SKM-1 (cell line): ENCODE results near the gene NLGN1.

Experiments
- DNase-seq: peaks from one replicate; lab custom pipeline; 2025; ENCODE audit not compliant: unreplicated experiment; lab: John Stamatoyannopoulos, UW

NLGN1 gene

DNA sequence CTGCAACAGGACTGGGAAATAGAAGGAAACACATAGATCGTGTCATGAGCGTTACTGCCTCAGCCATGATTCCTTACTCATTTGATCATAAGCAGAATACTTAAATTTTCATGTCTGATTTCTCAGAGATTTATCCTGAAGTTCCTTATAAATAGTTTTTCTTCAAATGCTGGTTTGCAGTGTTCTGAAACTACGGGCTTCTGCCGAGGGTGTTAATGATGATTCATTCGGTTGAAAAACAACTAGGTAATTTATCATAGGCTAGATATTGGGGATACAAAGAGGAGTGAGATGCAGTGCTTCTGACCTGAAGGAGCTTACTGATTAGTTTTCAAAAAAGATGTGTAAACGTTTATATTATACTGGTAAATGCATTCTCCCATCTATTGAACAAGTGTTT lies 428.9 kb downstream of the NLGN1 start:
- DNase-seq, result no peak

GRCh38 chr3:173826901-173827609 lies 429.5 kb downstream of the NLGN1 start:
- no peak for DNase-seq

DNA sequence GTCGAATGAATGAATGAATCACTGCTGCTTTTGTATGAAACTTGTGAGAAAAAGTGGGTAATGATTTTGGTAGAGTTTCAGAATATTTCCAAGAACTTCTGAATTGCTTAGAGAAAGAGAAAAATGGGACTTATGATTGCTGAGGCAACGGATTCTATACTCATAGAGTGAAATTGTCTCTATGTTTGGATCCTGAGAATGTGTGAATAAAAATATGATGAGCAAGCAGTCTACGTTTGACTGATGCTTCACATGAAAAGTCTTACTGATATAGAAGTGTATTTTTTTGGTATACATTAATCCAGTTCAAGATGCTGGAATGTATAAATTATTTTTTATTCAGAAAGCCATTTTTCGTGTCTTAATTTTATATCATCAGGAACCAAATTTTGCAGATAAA lies 441.1 kb downstream of the NLGN1 start:
- no peak for DNase-seq

DNA sequence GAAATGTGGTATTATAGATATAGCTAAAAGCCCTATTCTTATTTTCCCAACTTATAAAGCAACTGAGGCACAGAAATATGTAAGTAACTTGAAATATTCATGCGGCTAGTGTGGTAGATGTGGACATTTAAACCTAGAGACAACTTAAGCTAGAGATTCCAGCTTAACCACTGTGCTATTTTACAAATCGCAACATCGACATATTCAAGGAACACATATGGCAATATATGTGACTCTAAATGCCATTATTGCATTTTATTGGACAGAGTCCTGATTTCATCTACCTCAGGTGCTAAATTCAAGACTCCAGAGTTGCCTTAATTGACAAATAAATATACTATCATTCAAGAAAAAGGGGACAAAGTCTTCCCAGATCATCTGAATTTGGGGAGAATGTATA lies 442.3 kb downstream of the NLGN1 start:
- DNase-seq, result no peak

DNA sequence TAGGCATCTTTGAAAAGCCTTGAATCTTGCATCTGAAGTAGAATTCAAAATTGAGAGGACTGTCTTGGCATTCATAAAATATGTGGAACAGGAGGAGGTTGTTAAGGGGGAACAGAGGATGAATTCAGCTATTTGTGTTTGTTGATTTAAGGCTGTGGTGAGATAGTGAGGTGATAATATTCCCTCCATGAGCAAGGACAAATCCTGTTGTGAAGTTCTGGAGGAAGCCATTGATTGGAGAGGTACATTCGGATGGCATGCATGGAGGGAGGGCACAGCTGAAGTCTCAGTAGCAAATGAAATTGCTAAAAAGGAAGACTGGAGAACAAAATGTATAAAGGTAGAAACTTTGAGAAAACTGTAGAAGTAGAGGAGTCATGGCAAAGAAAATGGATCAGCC lies 443.8 kb downstream of the NLGN1 start:
- no peak for DNase-seq

DNA sequence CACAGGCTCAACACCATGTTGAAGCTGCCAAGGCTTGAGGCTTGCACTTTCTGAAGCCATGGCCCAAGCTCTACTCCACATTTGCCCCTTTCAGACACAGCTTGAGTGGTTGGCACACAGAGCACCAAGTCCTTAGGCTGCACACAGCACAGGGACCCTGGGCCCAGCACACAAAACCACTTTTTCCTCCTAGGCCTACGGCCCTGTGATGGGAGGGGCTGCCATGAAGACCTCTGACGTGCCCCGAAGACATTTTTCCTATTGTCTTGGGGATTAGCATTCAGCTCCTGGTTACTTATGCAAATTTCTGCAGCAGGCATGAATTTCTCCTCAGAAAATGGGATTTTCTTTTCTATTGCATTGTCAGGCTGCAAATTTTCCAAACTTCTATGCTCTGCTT lies 445.5 kb downstream of the NLGN1 start:
- no peak for DNase-seq

DNA sequence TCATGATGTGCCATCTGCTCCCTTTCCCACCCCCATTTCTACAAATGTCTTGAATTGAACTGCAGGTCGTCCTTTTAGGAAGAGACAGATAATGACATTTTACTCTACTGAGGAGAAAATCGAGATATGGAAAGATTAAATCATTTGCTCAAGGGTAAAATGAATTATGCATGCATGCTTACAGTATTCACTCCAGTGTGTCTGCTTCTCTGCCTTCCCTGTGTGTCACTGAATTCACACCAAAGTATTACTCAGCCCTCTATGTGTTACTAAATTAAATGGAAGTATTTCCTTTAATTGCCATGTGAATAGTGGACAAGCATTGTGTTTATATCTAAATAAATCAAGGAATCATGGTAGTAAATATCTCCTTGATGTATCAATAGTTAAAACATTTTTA lies 449.0 kb downstream of the NLGN1 start:
- no peak for DNase-seq

DNA sequence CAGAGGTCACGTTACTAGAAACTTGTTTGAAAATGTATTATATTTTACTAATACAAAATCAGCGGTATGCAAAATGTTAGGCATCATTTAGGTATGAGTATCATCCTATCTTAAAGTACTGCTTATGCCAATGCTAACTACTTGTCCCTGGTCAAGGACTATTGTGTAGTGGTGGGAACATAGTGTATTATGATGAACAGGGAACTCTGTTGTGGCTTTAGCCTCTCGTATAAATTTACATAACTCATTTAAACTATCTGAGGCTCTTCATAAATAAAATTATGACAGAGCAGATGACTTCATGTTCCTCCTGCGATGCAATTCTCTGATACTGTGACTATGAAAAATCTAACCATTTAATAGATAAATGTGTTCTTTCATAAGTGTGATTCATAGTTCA lies 451.9 kb downstream of the NLGN1 start:
- DNase-seq, result no peak

GRCh38 chr3:173857154-173857553 lies 459.6 kb downstream of the NLGN1 start:
- DNase-seq, result no peak

DNA sequence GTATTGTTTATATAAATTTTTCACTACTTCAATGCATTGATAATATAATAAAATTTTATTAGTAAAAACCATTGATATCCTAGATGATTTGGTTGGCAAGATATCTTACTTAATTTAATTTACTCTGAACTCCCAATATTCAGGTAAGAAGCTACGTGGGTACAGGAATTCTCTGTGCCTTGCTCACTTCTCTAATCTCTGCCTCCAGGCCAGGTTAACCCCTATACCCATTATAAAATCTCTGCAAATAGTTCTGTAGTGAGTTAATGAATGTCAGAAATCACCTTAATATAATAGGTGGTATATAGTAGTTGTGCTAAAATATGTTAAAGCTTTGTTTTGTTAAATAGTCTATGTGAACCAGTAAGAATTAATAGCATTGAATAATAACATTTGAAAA lies 465.2 kb downstream of the NLGN1 start:
- no peak for DNase-seq

DNA sequence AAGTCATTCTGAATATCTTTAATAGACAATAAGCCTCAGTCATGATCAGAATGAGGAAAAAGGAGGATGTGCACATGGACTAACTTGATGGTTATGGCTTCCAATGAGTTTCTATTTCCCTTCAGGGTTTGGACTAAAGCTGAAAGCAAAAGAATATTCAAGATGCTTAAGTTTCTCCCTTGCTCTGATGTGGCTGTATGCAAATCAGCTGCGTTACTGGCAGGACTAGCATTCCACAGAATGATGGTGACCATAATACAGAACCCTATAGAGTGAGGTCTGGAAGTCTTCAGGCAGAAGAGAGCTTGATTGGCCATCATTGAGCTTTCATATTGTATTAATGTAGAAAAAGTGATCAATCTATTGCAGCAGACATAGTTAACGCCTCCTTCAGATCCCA lies 466.0 kb downstream of the NLGN1 start:
- no peak for DNase-seq

DNA sequence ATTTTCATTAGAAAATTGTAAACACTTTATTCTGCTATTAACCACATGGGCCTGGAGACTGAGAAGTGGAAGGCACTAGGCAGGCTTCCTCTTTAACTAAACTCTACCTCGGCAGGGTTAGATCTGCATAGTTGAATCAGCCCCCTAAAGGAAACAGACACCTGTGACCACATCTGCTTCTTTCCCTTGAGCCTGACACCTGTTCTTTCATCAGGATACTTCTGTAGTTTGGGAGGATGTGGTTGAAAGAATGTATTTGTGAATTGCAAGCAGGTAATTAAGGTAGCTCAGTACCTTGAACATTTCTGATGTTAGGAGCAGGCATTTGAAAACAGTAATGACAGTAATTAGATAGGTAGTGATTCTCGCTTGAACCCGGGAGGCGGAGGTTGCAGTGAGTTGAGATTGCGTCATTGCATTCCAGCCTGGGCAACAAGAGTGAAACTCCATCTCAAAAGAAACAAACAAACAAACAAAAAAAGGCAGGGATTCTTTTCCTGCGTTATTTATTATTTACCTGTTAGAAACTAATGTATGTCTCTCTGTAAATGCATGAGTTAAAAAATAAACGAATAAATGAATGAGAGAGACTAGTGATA lies 468.5 kb downstream of the NLGN1 start:
- no peak for DNase-seq

DNA sequence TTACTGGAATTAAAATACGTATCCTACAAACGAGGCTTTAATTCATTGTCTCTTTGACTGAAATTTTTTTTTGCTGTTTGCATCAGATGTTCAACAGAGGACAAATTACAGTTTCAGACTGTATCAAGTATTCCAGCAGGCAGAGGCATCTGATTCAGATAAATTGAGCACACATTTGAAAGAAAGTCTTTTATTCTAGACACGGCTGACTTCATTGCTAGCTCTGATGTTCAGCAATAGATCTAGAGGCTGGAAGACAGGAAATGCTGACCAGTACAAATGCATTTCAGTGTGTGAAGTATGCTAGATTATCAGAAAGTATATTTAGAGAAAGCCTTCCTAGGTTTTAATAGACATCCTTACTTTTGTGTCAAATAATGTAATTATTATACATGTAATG lies 472.2 kb downstream of the NLGN1 start:
- DNase-seq, result no peak

- no peak for DNase-seq
Observed at GRCh38 chr3:173870976-173871375, 473.4 kb downstream of the NLGN1 start.

DNA sequence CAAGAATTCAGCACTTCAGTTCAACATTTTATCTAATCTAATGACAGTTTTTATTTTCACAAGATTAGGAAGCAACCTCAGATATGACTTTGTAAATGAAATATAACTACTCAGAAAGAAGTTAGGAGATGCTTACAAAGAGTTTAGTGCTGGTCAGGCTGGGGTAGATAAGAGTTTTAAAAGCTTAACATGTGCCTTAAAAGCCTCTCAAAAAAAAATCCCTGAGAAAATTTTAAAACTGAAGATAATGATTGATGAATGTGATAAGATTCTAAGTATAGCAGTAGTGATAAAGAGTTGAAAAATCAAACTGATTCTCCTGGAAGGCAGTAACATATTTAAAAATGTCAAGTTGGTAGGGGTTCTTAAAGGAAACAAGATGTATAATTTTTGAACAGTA lies 478.2 kb downstream of the NLGN1 start:
- DNase-seq, result no peak

DNA sequence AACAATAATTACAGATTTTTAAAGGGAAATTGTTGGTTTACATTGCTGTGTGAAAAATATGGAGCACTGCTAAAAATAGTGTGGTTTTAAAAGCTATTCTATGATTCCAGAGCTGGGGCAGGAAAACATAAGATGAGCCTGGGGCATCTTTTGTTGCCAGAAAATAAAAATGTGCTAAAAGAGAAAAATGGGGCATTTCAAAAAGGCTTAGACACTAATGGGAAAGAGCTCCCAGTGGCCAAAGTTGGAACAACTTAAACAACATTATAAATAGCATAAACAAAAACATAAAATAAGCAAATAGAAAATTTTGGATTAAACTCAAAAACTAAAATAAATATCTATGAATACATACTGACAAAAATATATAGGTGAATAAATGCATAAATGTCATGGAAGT lies 478.9 kb downstream of the NLGN1 start:
- no peak for DNase-seq

DNA sequence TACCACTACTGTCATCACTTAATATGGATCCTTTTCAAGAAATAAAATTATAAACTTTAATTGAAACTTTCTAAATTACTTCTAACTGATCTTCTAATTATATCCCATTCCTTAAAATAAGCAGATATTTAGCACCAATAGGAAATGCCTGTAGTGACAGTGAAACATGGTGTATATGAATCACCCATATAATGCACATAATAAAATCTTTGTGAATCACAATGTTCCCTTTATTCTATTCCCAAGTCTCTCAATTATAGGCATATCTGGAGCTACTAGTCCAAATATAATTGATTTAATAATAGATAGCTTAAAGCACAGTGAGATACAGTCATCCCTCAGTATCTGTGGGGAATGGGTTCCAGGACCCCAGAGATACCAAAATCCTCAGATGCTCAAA lies 490.3 kb downstream of the NLGN1 start:
- no peak for DNase-seq

GRCh38 chr3:173889596-173889995 lies 492.1 kb downstream of the NLGN1 start:
- no peak for DNase-seq

- DNase-seq, result no peak
Observed at GRCh38 chr3:173890091-173890490, 492.5 kb downstream of the NLGN1 start.

DNA sequence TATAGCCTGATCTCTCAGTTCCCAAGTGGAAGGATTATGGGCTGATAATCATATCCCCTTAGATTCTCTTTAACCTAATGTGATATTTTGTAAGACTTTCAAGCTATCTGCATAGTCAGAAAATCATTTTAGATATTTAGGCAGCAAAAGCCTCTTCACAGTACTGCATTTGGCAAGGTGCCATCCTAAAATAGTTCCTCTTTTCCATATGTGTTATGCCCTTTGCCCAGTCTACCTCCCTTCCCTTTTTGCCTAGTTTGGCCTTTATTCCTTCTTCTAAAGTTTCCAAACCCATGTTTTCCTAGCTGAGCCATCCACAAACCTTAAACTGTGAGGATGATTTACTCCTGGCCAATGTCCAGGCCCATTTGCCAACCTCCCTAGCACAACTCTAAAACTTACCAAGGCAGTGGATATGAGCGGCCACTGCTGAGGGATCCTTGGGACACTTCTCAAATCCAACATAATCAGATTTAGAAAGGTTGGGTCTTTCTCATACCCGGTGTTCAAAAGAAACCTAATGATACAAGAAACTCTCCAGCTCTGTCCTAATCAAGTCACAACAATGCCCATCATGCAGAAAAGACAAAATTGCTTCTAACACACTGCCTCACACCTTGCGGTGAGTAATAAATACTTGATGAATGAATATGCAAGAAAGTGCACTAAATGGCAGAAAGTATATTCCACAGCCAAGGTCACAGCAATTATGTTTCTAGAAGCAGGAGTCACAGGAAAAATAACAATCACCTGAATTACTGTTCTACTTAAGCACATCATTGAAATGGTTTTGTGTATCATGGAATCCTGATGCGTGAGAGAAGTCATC lies 493.9 kb downstream of the NLGN1 start:
- DNase-seq, result peak; percentile 53

DNA sequence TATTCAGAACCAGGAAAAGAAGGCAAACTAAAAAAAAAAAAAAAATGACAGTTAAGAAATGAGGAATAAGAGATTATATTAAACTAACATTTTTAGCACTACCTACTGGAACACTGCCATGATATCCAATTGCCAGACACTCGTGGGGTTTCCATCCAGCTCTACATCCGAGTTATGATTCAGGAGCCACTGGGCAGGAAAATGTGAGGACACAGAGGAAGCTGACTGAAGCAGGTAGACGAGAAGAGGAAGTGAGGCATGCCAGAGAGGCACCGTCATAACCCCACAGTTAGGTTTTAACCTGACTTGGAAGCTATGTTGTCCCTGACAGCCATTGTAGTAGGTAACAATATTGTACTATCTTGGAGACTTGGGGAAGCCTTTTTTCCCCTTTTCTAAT lies 495.0 kb downstream of the NLGN1 start:
- DNase-seq, result no peak

GRCh38 chr3:173893066-173893465 lies 495.5 kb downstream of the NLGN1 start:
- no peak for DNase-seq
